Right hindlimb (tissue), 1 donor: ENCODE results near the gene ARHGDIG.
"Not testable (repeated sequence)": the region's sequence is repeated elsewhere in the genome, so short reads cannot be mapped to it uniquely, and the experiment has no call there.

Experiments
- DNase-seq: peaks from one replicate; pipeline ENCODE4 v3.0.0-alpha.2; 2018

ARHGDIG gene

GRCh38 chr16:264440-264951 lies 15.9 kb upstream of the ARHGDIG start:
- DNase-seq = no peak

- DNase-seq = no peak
Observed at GRCh38 chr16:265002-265529, 15.3 kb upstream of the ARHGDIG start.

- DNase-seq = peak; percentile 22
Observed at GRCh38 chr16:265711-266110, 14.7 kb upstream of the ARHGDIG start.

GRCh38 chr16:266258-267164 lies 13.9 kb upstream of the ARHGDIG start:
- no peak for DNase-seq

- DNase-seq = not testable (repeated sequence)
Observed at GRCh38 chr16:267562-267961, 12.8 kb upstream of the ARHGDIG start.

GRCh38 chr16:268141-269053 lies 12.0 kb upstream of the ARHGDIG start:
- no peak for DNase-seq

GRCh38 chr16:269061-269796 lies 11.2 kb upstream of the ARHGDIG start:
- no peak for DNase-seq

- DNase-seq = peak; percentile 11
Observed at GRCh38 chr16:270381-271255, 9.8 kb upstream of the ARHGDIG start.

GRCh38 chr16:272633-273546 lies 7.5 kb upstream of the ARHGDIG start:
- peak; percentile 16 for DNase-seq

GRCh38 chr16:273547-274421 lies 6.6 kb upstream of the ARHGDIG start:
- DNase-seq = no peak

GRCh38 chr16:275041-275641 lies 5.2 kb upstream of the ARHGDIG start:
- no peak for DNase-seq

GRCh38 chr16:275786-276232 lies 4.6 kb upstream of the ARHGDIG start, which contains the start of gene RGS11:
RGS11 (minus strand) TSS chr16:275944; CDS start chr16:275911, 33 bp downstream.
- peak; percentile 14 for DNase-seq

- DNase-seq = no peak
Observed at GRCh38 chr16:276426-277077, 3.8 kb upstream of the ARHGDIG start.

- no peak for DNase-seq
Observed at GRCh38 chr16:278863-279366, 1.5 kb upstream of the ARHGDIG start.

GRCh38 chr16:279531-279930 lies 860 bp upstream of the ARHGDIG start:
- no peak for DNase-seq

- DNase-seq = no peak
Observed at GRCh38 chr16:280005-280460, 358 bp upstream of the ARHGDIG start.

- no peak for DNase-seq
Observed at GRCh38 chr16:280991-281659, 734 bp downstream of the ARHGDIG start.
